A549 (cell line): ENCODE results near the gene PLSCR3. TPM values are rescaled to one million over a fixed set of nuclear protein-coding genes. Genes with fewer than 3 reads are reported as not detected.

ENCODE experiments used
- ATAC-seq, 2 experiments: fragments of 200-7000 bp in 1 of 2; fragments of >200 bp in 1 of 2; cut with Nextera tagmentation in 1 of 2; cut with Tn5 transposase in 1 of 2; 3 replicates each; pipeline versions ENCODE4 v1.8.0 to v1.9.1; 2018 to 2020; ENCODE audit warnings: mild to moderate bottlenecking in 1 of 2, moderate library complexity in 1 of 2
- CTCF ChIA-PET: fragments of 300-600 bp; sonication (Branson Sonifier 250); formaldehyde crosslinking; extraction: SDS; loops from one replicate; lab custom pipeline; 2021; ENCODE audit warnings: antibody characterized with exemption, inconsistent platforms; lab: Yijun Ruan, JAX
- POLR2A ChIA-PET: fragments of 350-600 bp; formaldehyde crosslinking; extraction: SDS; loops from one replicate; lab custom pipeline; 2021; ENCODE audit warnings: antibody characterized with exemption, inconsistent platforms; lab: Yijun Ruan, JAX
- DNase-seq, 2 experiments: peaks; one replicate each; pipeline versions ENCODE4 v3.0.0 to v3.0.0-alpha.2; 2011 to 2016; ENCODE audit warnings: low read depth in 1 of 2, low spot score in 1 of 2
- FAIRE-seq: peaks from 2 replicates; lab custom pipeline; 2011; peaks lifted over from hg19 to GRCh38; lab: Jason Lieb, UNC
- H3K27ac ChIP-seq, 2 experiments: fragments of >200 bp; sonication (Bioruptor Twin); formaldehyde crosslinking; 3 replicates each; pipeline ENCODE4 v1.5.1; 2016 to 2017
- H3K4me1 ChIP-seq: fragments of >200 bp; sonication (Bioruptor Twin); formaldehyde crosslinking; 3 replicates; pipeline ENCODE4 v1.6.1; 2016
- H3K4me2 ChIP-seq: fragments of >200 bp; sonication (Bioruptor Twin); formaldehyde crosslinking; 3 replicates; pipeline ENCODE4 v1.6.1; 2016
- H3K4me3 ChIP-seq: fragments of >200 bp; sonication (Bioruptor Twin); formaldehyde crosslinking; 3 replicates; pipeline ENCODE4 v1.5.1; 2016
- H3K9me3 ChIP-seq: fragments of >200 bp; sonication (Bioruptor Twin); formaldehyde crosslinking; 3 replicates; pipeline ENCODE4 v1.6.1; 2016
- ATOH8 ChIP-seq: fragments of 250-450 bp; sonication (Bioruptor Pico); IDR thresholded peaks from 2 replicates; pipeline ENCODE4 v1.5.0; 2020; ENCODE audit warnings: low read depth, mild to moderate bottlenecking, moderate library complexity
- EHMT2 ChIP-seq: fragments of 200-600 bp; sonication (generic); IDR thresholded peaks from 2 replicates; pipeline ENCODE4 v1.6.1; 2016; ENCODE audit warnings: antibody characterized with exemption, low read depth, mild to moderate bottlenecking, moderate library complexity
- FOSB ChIP-seq: fragments of 250-450 bp; sonication (Bioruptor Pico); IDR thresholded peaks from 2 replicates; pipeline ENCODE4 v1.5.0; 2020; ENCODE audit warnings: mild to moderate bottlenecking, moderate library complexity
- HMGXB4 ChIP-seq: fragments of 250-450 bp; sonication (Bioruptor Pico); IDR thresholded peaks from 2 replicates; pipeline ENCODE4 v1.5.0; 2021; ENCODE audit warnings: mild to moderate bottlenecking, moderate library complexity, borderline replicate concordance
- HOXA7 ChIP-seq: fragments of 250-450 bp; sonication (Bioruptor Pico); IDR thresholded peaks from 2 replicates; pipeline ENCODE4 v1.5.0; 2020; ENCODE audit warnings: mild to moderate bottlenecking, moderate library complexity
- JUN ChIP-seq, 2 experiments: fragments of >200 bp; sonication (Bioruptor Twin); formaldehyde crosslinking; IDR thresholded peaks; 2 replicates in 1 of 2; 3 replicates in 1 of 2; pipeline ENCODE4 v1.6.1; 2016 to 2017
- MAFK ChIP-seq: fragments of 450-650 bp; IDR thresholded peaks from 2 replicates; pipeline ENCODE4 v1.6.1; 2014; ENCODE audit not compliant: partially characterized antibody
- MYC ChIP-seq: IDR thresholded peaks from 2 replicates; pipeline ENCODE4 v1.6.1; 2012; ENCODE audit warnings: mild to moderate bottlenecking, inconsistent platforms, low read length, improper control_type of control experiment, borderline replicate concordance
- NFE2L2 ChIP-seq: fragments of 150-350 bp; conservative IDR thresholded peaks from 2 replicates; pipeline ENCODE4 v1.6.1; 2014; ENCODE audit warnings: low read length
- PBX3 ChIP-seq: IDR thresholded peaks from 2 replicates; pipeline ENCODE4 v1.6.1; 2012
- PHF8 ChIP-seq: fragments of 200-600 bp; sonication (generic); IDR thresholded peaks from 2 replicates; pipeline ENCODE4 v1.6.1; 2016; ENCODE audit warnings: low read depth, mild to moderate bottlenecking, antibody characterized with exemption, moderate library complexity, borderline replicate concordance
- POLR2AphosphoS2 ChIP-seq: conservative IDR thresholded peaks from 2 replicates; pipeline ENCODE4 v1.6.1; 2012; ENCODE audit warnings: low read length, improper control_type of control experiment, inconsistent platforms
- RAD21 ChIP-seq, 2 experiments: fragments of >200 bp in 1 of 2; sonication (Bioruptor Twin) in 1 of 2; formaldehyde crosslinking in 1 of 2; IDR thresholded peaks in 1 of 2; conservative IDR thresholded peaks in 1 of 2; 2 replicates in 1 of 2; 3 replicates in 1 of 2; pipeline ENCODE4 v1.6.1; 2012 to 2018; ENCODE audit warnings: inconsistent platforms in 1 of 2
- RARB ChIP-seq: fragments of 250-450 bp; sonication (Bioruptor Pico); IDR thresholded peaks from 2 replicates; pipeline ENCODE4 v1.8.0; 2021; ENCODE audit warnings: mild to moderate bottlenecking, moderate library complexity
- ZFP36 ChIP-seq: fragments of 450-650 bp; IDR thresholded peaks from 2 replicates; pipeline ENCODE4 v1.6.1; 2014; ENCODE audit warnings: borderline replicate concordance; ENCODE audit not compliant: partially characterized antibody
- ZNF302 ChIP-seq: fragments of 250-450 bp; sonication (Bioruptor Pico); IDR thresholded peaks from 2 replicates; pipeline ENCODE4 v1.9.0; 2021; ENCODE audit warnings: inconsistent platforms, mild to moderate bottlenecking, moderate library complexity
- WGBS: methylation state at CpG from one replicate; pipeline ENCODE4 v1.1.6; 2017; ENCODE audit errors: missing lambda C conversion rate; 5-methylcytosine and 5-hydroxymethylcytosine counted together
- polyA plus RNA-seq, 4 experiments: library from polyadenylated mRNA; depleted of rRNA in 3 of 4; stranded (reverse); fragments of >200 nt; fragmentation: RNase III in 1 of 4; extraction: RNeasy Plus Mini Kit Qiagen cat#74134 plus additional on column Dnase treatment in 1 of 4; gene quantifications; 2 replicates in 3 of 4; 3 replicates in 1 of 4; pipeline ENCODE4 v1.2.3, GENCODE V29; 2011 to 2017
- TF ChIP-seq, protein P1 (sequence below): IDR thresholded peaks from 2 replicates; pipeline ENCODE4 v1.6.1; 2012; ENCODE audit warnings: low read depth, borderline replicate concordance

Gene PLSCR3
- polyA plus RNA-seq, 2 of the 4 experiments (the other 2 are of a cell fraction): 11.0 to 29.6 TPM

DNA sequence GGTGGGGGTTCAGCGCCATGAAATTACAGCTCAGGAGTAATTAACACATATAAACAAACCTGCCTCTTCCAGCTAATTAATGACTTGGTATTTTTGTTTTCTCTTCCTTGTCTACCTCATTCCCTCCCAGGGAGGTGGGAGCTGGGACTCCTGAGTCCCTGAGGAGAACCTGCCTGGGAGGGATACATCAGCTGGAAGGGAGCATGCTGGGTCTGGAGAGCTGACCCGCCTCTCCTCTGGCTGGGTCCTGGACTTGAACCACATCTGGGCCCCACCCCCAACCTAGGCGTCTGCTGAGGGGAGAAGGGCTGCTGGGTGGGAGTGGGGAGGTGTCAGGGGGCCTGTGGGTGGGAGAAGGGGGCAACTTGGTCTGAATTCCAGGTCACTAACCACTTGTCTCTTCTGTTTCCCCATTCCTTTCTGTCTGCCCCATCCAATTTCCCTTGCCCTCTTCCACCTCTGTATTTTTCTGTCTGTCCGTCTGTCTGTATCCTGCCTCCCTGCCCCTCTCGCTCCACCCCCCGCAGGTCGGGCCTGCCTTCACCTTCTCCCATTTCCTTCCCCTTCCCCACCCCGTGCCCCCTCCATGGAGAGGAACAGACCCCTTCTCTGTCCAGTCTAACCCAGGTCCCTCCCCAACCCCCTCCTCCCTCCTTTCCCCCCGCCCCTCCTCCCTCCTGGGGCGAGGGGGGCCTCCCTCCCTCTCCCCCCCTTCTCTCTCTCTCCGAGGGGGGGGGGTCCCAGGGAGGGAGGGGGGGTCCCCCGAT is 13.3 kb upstream of the PLSCR3 start, which contains the start of gene NLGN2:
NLGN2 (plus strand) TSS at position 361 of the 767 bp plus-strand sequence. CDS start 411 bp downstream, outside the sequence.
- no peak for ATAC-seq
- ChIA-PET CTCF (interaction anchor here (0.9 to 2.5 kb wide), 7 partner anchors 9 to 154 kb away, joined by 3 to 12 read pairs (median 4); partner anchors contain the start of gene SENP3), POLR2A (no interaction called here)
- peaks cover 16% of the 10 kb centered on the region for H3K4me1 ChIP-seq
- no peak within 1 kb of the TSS for H3K27ac ChIP-seq
- no peaks in the 10 kb centered on the region for H3K9me3 ChIP-seq
- FAIRE-seq: no peak
- no peak within 1 kb of the TSS for H3K4me3 ChIP-seq
- no peak for DNase-seq
- 73% methylated on average over 7 of the region's 12 CpGs for WGBS
- no peak within 1 kb of the TSS for H3K4me2 ChIP-seq
- TF ChIP-seq, protein P1, sequence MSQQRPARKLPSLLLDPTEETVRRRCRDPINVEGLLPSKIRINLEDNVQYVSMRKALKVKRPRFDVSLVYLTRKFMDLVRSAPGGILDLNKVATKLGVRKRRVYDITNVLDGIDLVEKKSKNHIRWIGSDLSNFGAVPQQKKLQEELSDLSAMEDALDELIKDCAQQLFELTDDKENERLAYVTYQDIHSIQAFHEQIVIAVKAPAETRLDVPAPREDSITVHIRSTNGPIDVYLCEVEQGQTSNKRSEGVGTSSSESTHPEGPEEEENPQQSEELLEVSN: no peak
- no peak for TF ChIP-seq MAFK
- no peak for TF ChIP-seq HOXA7
- TF ChIP-seq HMGXB4: no peak
- no peak for TF ChIP-seq ZNF302 (CRISPR knock-in tag)
- no peak for TF ChIP-seq ATOH8 (CRISPR knock-in tag)
- TF ChIP-seq, all 56 proteins: peak for 0

DNA sequence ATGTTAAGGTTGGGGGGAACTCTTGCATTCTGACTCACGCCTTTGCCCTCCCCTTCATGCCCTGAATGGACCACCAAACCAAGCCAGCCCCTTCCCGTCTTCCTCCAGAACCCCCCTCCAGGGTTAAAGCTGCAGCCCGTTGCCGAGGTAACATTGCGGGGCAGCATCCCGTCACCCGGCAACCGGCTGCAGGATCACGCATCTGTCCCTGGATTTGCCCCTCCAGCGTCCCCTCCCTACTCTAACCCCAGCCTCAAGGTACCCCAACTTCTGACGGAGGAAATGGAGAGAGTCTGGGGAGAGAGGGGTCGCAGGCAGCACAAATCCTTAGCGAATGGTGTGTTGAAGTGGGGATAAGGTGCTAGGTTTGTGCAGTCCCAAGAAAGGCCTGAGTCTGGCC is 12.8 kb upstream of the PLSCR3 start:
- TF ChIP-seq JUN (IDR thresholded peaks at IDR 0.05): no peak
- TF ChIP-seq ZFP36: no peak
- no peak for TF ChIP-seq PHF8
- no peak for TF ChIP-seq MYC
- TF ChIP-seq RARB (CRISPR knock-in tag): no peak
- TF ChIP-seq PBX3: no peak
- TF ChIP-seq EHMT2: no peak
- no peak for TF ChIP-seq RAD21 (conservative IDR thresholded peaks at IDR 0.05 in 1 of 2, IDR thresholded peaks at IDR 0.05 in 1 of 2)
- TF ChIP-seq POLR2AphosphoS2: no peak
- TF ChIP-seq FOSB: no peak
- TF ChIP-seq NFE2L2: no peak
- no peak overlapping the region for H3K4me3 ChIP-seq
- WGBS: 89% methylated on average over 13 of the region's 13 CpGs
- no peak overlapping the region for H3K4me2 ChIP-seq
- CTCF ChIA-PET: interaction anchor here (0.9 to 2.5 kb wide), 7 partner anchors 9 to 154 kb away, joined by 3 to 15 read pairs (median 4); partner anchors contain the start of gene SENP3
- POLR2A ChIA-PET: interaction anchor here (1.2 kb wide), 1 partner anchor 13 kb away, joined by 4 read pairs; the partner anchor contains the start of gene PLSCR3
- peaks cover 19% of the 10 kb centered on the region for H3K4me1 ChIP-seq
- no peak for ATAC-seq
- no peaks in the 10 kb centered on the region for H3K9me3 ChIP-seq
- H3K27ac ChIP-seq: no peak overlapping the region
- no peak for FAIRE-seq
- DNase-seq: no peak
